DMS 273 (cell line): ENCODE measurements around the gene CEP89.
"Not testable (repeated sequence)": the region's sequence is repeated elsewhere in the genome, so short reads cannot be mapped to it uniquely, and the experiment has no call there.

ENCODE experiments used
- DNase-seq: peaks from one replicate; lab custom pipeline; 2025; ENCODE audit not compliant: unreplicated experiment; lab: John Stamatoyannopoulos, UW

The CEP89 gene

GRCh38 chr19:32896516-32897214 lies 75.1 kb downstream of the CEP89 start:
- no peak for DNase-seq

GRCh38 chr19:32895384-32895783 lies 76.4 kb downstream of the CEP89 start:
- DNase-seq: no peak

GRCh38 chr19:32891609-32892008 lies 80.1 kb downstream of the CEP89 start:
- peak; percentile 4 for DNase-seq

GRCh38 chr19:32890841-32891240 lies 80.9 kb downstream of the CEP89 start:
- DNase-seq: no peak

GRCh38 chr19:32890326-32890725 lies 81.4 kb downstream of the CEP89 start:
- no peak for DNase-seq

- no peak for DNase-seq
Measured at GRCh38 chr19:32889137-32889934, 82.4 kb downstream of the CEP89 start.

- DNase-seq: no peak
Measured at GRCh38 chr19:32887572-32888215, 84.1 kb downstream of the CEP89 start.

GRCh38 chr19:32886241-32886640 lies 85.5 kb downstream of the CEP89 start:
- DNase-seq: no peak

- DNase-seq: not testable (repeated sequence)
Measured at GRCh38 chr19:32885255-32885654, 86.5 kb downstream of the CEP89 start.

GRCh38 chr19:32881766-32882165 lies 90.0 kb downstream of the CEP89 start:
- no peak for DNase-seq

- no peak for DNase-seq
Measured at GRCh38 chr19:32880622-32881021, 91.1 kb downstream of the CEP89 start.

- no peak for DNase-seq
Measured at GRCh38 chr19:32879741-32880140, 92.0 kb downstream of the CEP89 start.

- DNase-seq: no peak
Measured at GRCh38 chr19:32878988-32879387, 92.8 kb downstream of the CEP89 start.

GRCh38 chr19:32877977-32878745 lies 93.6 kb downstream of the CEP89 start:
- no peak for DNase-seq

- no peak for DNase-seq
Measured at GRCh38 chr19:32877323-32877912, 94.3 kb downstream of the CEP89 start.

- DNase-seq: no peak
Measured at GRCh38 chr19:32876919-32877285, 94.9 kb downstream of the CEP89 start.

- no peak for DNase-seq
Measured at GRCh38 chr19:32876236-32876918, 95.4 kb downstream of the CEP89 start.

- DNase-seq: no peak
Measured at GRCh38 chr19:32875428-32875827, 96.3 kb downstream of the CEP89 start.

- no peak for DNase-seq
Measured at GRCh38 chr19:32874605-32875004, 97.2 kb downstream of the CEP89 start.

- no peak for DNase-seq
Measured at GRCh38 chr19:32873247-32873959, 98.4 kb downstream of the CEP89 start.
